Measurements from ENCODE around the gene STX1B.

STX1B gene

GRCh38 chr16:30979170-30980022, 31.0 kb downstream of the STX1B start:
- DNase-seq (ENCODE audit: low read depth) = no peak

- no peak for DNase-seq (ENCODE audit: low read depth)
Observed at GRCh38 chr16:30977502-30977901, 32.9 kb downstream of the STX1B start.

DNA sequence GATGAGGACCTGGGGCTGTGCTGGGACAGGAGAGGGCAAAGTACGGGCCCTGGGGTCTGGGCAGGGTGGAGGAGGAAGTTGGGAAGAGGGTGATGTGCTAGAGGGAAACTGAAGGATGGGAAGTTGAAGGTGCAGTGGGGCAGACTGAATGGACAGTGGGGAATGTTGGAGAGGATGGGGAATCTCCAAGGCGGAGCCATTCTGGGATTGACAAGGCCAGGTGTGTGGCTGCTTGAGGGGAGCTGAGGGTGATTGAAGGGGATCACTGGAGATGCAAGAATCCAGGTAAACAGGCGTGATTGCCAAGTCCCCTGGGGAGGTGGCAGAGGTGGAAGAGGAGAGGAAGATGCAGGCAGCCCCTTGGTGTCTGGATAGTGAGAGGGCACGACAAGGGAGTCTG, 34.0 kb downstream of the STX1B start:
- DNase-seq (ENCODE audit: low read depth) = no peak

DNA sequence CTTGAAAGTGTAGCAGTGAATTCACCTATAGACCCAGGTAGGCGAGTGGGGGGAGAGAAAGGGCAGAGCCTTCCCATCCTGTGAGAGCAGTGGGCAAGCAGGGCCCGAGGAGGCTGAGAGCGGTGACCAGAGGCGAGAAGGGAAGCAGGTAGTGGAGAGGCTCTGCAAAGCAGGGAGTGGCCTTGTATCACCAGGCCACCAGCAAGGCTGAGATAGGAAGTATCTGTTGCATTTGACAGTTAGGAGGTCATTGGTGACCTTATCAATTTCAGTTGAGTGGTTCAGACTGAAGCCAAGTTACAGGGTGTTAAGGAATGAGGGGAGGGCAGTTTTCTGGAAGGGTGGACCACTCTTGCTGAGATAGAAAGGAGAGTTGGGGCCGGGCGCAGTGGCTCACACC, 36.1 kb downstream of the STX1B start:
- no peak for DNase-seq (ENCODE audit: low read depth)

GRCh38 chr16:30972872-30973271, 37.6 kb downstream of the STX1B start:
- DNase-seq (ENCODE audit: low read depth) = no peak

DNA sequence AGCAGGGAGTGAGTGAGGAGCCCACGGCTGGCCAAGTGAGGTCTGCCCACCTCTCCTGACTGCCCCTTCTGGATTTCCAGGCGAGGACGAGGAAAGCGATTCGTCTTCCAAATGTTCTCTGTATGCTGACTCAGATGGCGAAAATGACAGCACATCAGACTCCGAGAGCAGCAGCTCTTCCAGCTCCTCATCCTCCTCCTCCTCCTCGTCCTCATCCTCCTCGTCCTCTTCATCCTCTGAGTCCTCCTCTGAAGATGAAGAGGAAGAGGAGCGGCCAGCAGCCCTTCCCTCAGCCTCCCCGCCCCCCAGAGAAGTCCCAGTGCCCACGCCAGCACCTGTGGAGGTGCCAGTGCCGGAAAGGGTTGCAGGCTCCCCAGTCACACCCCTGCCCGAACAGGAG, 39.1 kb downstream of the STX1B start:
- DNase-seq (ENCODE audit: low read depth) = no peak

DNA sequence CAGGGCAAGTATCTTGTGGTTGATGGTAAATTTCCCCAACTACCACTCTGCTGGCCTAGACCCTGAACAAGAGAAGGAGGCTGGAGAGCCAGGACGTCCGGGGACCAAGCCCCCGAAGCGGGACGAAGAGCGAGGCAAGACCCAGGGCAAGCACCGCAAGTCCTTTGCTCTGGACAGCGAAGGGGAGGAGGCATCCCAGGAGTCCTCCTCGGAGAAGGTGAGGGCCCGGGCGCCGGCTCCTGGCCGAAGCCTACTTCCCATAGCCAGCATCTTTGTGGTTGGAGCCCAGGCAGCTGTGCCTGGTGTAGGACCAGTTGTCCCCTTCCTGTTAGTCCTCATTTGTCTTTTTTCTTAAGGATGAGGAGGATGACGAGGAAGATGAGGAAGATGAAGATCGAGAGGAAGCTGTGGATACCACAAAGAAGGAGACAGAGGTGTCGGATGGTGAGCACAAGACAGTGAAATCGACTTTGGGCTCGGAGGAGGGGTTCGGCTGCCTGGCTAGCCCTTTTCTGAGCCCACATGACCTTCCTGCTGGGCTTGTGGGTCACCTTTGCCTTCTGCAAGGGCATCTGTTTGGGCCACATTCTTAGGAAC, 41.1 kb downstream of the STX1B start:
- no peak for DNase-seq (ENCODE audit: low read depth)

- no peak for DNase-seq (ENCODE audit: low read depth)
Observed at GRCh38 chr16:30967795-30968194, 42.6 kb downstream of the STX1B start.

- no peak for DNase-seq (ENCODE audit: low read depth)
Observed at GRCh38 chr16:30966033-30966619, 44.3 kb downstream of the STX1B start.

DNA sequence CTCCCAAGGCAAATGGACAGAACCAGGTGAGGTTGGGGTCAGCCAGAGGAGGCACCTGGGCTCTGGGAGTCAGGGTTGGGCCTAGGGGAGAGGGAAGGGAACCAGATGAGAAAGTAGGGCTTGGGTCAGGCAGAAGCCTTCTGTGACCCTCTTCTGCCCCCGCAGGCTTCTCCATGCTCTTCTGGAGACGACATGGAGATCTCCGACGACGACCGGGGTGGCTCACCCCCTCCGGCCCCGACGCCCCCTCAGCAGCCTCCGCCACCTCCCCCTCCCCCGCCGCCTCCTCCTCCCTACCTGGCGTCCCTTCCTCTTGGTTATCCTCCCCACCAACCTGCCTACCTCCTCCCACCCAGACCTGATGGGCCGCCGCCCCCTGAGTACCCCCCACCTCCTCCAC, 45.0 kb downstream of the STX1B start:
- DNase-seq (ENCODE audit: low read depth) = no peak

DNA sequence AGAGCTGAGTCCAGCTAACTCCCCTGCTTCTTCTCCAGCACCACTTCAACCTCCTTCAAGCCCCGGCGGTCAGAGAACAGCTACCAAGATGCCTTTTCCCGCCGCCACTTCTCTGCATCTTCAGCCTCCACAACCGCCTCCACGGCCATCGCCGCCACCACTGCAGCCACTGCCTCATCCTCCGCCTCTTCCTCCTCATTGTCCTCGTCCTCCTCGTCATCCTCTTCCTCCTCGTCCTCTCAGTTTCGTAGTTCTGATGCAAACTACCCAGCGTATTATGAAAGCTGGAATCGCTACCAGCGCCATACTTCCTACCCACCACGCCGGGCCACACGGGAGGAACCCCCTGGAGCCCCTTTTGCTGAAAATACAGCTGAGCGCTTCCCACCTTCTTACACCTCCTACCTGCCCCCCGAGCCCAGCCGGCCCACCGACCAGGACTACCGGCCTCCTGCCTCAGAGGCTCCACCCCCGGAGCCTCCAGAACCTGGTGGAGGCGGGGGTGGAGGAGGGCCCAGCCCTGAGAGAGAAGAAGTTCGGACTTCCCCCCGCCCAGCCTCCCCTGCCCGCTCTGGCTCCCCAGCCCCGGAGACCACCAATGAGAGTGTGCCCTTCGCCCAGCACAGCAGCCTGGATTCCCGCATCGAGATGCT, 45.7 kb downstream of the STX1B start:
- no peak for DNase-seq (ENCODE audit: low read depth)

- DNase-seq (ENCODE audit: low read depth) = no peak
Observed at GRCh38 chr16:30963925-30964511, 46.4 kb downstream of the STX1B start.

DNA sequence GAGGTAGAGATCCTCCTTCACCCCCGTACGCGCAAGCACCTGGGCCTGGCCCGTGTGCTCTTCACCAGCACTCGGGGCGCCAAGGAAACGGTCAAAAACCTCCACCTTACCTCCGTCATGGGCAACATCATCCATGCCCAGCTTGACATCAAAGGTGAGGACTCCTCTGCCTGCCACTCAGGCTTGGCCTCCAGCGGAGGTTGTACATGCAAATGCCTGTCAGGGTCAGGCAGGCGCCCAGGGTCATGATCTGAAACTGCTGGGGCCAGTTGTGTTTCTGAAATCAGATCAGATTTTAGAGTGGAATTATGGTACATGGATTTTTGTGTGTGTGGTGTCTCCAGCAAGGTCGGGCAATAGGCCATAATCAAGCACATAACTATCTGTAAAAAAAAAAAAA, 49.1 kb downstream of the STX1B start:
- DNase-seq (ENCODE audit: low read depth) = no peak

DNA sequence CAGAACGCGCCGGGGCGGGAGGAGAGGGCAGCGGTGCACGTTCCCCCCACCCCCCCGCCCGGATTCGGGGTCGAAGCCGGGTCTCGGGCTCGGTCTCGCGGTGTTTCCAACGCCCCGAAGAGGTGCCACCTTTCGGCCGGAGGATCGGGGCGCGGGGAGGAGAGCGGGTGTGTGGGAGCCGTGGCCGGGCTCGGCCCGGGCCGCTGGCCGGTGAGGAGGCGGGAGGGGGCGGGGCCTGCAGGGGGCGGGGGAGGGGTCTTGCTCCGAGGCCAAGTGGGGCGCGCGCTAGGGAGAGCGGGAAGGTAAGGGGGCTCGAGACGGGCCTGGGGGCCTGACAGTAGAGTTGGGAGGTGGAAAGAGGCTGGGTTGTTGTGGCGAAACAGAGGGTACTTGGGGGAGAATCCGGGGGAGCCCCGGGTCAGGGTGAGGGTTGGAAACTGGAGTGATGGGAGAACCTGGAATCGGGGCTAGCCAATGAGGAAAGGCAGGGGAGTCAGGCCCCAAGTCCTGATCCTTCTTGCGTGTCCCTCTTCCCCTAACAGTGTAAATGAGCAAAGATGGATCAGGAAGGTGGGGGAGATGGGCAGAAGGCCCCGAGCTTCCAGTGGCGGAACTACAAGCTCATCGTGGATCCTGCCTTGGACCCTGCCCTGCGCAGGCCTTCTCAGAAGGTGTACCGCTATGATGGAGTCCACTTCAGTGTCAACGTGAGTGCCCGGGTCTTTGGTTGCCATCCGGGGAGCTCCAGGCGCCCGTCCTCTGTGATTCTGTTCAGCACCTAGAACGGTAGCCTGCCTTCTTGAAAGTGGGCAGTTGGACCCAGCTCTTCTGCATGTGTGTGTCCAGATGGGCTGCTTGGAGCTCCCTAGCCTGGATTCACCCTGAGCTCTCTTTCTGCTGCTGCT, 52.0 kb downstream of the STX1B start:
- peak; percentile 61 for DNase-seq (ENCODE audit: low read depth)

DNA sequence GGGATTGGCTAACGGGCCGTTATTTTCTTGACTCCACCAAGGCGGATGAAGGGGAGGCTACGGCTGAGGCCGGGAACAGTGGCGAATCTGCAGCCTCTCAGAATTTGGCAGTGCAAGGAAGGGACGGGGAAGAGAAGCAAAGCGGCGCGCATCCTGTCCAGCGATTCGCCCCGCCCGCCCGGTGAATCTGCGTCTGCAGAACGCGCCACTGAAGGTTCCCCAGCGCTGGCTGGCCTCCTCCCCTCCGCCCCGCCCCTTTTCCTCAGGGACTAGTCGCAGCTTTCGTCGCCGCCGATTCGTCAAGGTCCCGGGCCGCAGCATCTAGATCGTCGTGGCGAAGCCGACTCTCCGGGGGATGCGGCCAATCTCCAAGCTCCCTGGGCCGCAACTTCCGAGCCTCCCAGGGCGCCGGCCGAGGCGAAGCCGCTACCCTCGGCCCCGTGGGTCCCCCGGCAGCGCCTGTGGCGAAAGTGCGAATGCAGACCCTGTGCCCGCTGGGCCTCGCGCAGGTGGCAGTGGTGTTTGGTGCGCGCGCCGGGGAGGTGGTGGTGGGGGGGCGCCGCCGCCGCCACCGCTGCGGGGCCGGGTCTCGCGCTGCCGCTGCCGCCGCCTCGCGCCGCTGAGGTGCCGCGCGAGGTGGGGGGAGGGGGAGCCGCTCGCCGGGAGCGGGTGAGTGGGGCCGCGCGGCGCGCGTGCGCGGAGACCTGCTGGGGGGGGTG, 52.8 kb downstream of the STX1B start, which contains the start of gene SETD1A:
TSS of gene SETD1A (plus strand) at position 299 of the 719 bp plus-strand sequence. CDS start 978 bp downstream, outside the sequence.
- peak; percentile 94 for DNase-seq (ENCODE audit: low read depth)

- peak; percentile 83 for DNase-seq (ENCODE audit: low read depth)
Observed at GRCh38 chr16:30956601-30957455, 53.6 kb downstream of the STX1B start.

- DNase-seq (ENCODE audit: low read depth) = no peak
Observed at GRCh38 chr16:30954993-30955392, 55.4 kb downstream of the STX1B start.

DNA sequence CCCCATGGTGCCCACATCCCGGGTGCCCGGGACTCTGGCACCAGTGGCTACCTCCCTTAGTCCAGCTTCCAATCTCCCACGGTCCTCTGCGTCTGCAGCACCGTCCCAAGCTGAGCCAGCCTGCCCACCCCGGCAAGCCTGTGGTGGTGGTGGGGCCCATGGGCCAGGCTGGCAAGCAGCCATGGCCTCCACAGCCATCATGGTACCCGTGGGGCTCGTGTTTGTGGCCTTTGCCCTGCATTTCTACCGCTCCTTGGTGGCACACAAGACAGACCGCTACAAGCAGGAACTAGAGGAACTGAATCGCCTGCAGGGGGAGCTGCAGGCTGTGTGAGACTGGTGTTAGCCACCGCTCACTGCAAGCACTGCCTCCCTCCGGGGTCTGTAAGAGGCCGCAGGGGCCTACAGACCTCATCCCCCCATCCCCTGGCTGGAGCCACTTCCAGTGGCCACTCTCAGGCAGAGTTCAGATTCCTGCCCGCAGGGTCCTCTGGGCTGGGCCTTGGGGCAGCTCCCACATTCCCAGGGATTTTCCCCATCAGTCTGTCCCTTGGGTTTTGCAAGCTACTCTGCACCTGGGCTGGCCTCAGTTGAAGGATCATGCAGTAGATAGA, 56.8 kb downstream of the STX1B start:
- peak; percentile 27 for DNase-seq (ENCODE audit: low read depth)

- no peak for DNase-seq (ENCODE audit: low read depth)
Observed at GRCh38 chr16:30953111-30953510, 57.3 kb downstream of the STX1B start.
